NCI-H2196 treated with DMSO at 0.1 percent for 48 hours (cell line): Measurements from ENCODE around the gene CNMD.
"Not testable (repeated sequence)": the region's sequence is repeated elsewhere in the genome, so short reads cannot be mapped to it uniquely, and the experiment has no call there.

Experiments
- DNase-seq: peaks from one replicate; lab custom pipeline; 2025; ENCODE audit not compliant: unreplicated experiment; lab: John Stamatoyannopoulos, UW

Gene CNMD

GRCh38 chr13:52696566-52696965, 43.1 kb downstream of the CNMD start:
- no peak for DNase-seq

GRCh38 chr13:52695856-52696255, 43.8 kb downstream of the CNMD start:
- DNase-seq = no peak

DNA sequence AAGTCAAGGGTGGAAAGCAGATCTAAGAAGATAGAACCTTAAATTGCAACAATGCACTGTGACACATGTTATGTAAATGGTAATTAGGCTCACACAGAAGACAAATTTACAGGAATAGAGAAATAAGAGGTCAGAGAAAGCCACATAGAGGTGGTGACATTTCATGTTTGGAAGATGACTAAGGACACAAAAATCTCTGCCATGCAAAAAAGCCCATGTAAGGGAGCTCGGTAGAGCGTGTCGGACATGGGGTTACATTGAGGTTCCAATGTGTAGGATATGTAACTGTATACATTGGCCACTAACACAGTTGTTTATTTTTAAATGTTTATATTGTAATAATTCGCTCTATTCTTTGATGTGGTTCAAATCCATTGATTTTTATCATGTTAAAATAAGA, 53.2 kb downstream of the CNMD start:
- DNase-seq = no peak

GRCh38 chr13:52685806-52686205, 53.8 kb downstream of the CNMD start:
- not testable (repeated sequence) for DNase-seq

GRCh38 chr13:52677823-52678222, 61.8 kb downstream of the CNMD start:
- no peak for DNase-seq

DNA sequence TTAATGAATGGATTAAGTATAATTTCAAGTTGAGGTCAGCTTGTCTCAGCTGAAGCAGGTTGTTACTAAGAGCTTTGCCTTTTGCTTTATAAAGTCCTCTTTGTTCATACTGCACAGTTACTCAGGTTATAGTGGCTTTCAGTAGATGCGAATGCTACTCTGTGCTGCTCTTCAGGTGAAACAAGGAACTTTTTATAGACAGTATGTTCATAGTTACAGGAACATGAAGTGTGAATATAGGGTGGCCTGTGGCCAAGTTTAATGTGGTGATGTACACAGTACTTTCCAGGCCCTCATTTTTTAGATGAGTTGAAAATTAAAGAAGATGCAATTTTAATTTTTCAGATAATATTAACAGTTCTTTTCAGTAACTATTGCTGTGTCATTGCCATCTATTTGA, 66.2 kb downstream of the CNMD start:
- DNase-seq = no peak

- no peak for DNase-seq
Measured at GRCh38 chr13:52670726-52671125, 68.9 kb downstream of the CNMD start.

- no peak for DNase-seq
Measured at GRCh38 chr13:52669677-52670076, 69.9 kb downstream of the CNMD start.

GRCh38 chr13:52665325-52665724, 74.3 kb downstream of the CNMD start:
- peak; percentile 3 for DNase-seq

- no peak for DNase-seq
Measured at GRCh38 chr13:52664272-52664671, 75.3 kb downstream of the CNMD start.

DNA sequence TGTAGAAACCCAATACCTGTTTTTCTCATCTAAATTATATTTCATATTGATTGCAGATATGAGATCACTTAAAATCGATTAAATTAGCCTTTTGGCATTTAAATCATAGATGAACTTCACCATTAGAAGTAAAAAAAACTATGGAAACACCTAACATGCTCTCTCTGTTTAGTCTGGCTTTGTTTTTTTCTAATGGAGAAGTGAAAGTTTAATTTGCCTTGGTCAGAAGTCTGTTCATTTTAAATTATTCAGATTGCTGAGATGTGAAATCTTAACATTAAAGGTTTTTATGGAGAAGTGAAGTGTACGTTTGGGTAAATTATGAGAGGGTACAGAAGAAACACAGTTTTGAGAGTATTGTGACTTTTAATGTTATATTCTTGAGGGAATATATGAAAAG, 80.3 kb downstream of the CNMD start:
- no peak for DNase-seq
